Caco-2 (cell line): ENCODE data around the gene IL27RA. TPM values are rescaled to one million over a fixed set of nuclear protein-coding genes. Genes with fewer than 3 reads are reported as not detected.

Experiments used
- BruUV-seq: library from RNA; stranded (reverse); fragments of 400-500 nt; replicated peaks from 2 replicates; lab custom pipeline; 2021; lab: Mats Ljungman, UMichigan
- CTCF ChIA-PET: fragments of 300-600 bp; sonication (Branson Sonifier 250); formaldehyde crosslinking; loops from one replicate; lab custom pipeline; 2022; ENCODE audit warnings: antibody characterized with exemption; lab: Charles Lee
- POLR2A ChIA-PET: fragments of 300-600 bp; sonication (Branson Sonifier 250); formaldehyde crosslinking; loops from one replicate; lab custom pipeline; 2022; ENCODE audit warnings: antibody characterized with exemption; lab: Charles Lee
- DNase-seq, 2 experiments: peaks; one replicate each; pipeline versions ENCODE4 v3.0.0 to v3.0.0-alpha.2; 2020 to 2022
- H3K27me3 ChIP-seq: replicated peaks from 2 replicates; pipeline ENCODE4 v1.6.0; 2011; ENCODE audit warnings: low read length; ENCODE audit not compliant: control insufficient read depth, insufficient read depth
- H3K36me3 ChIP-seq: 2 replicates; pipeline ENCODE4 v1.5.1; 2011; ENCODE audit warnings: low read length; ENCODE audit not compliant: control insufficient read depth, insufficient read depth
- H3K4me1 ChIP-seq: fragments of 250-450 bp; sonication (Bioruptor Pico); 2 replicates; pipeline ENCODE4 v1.5.1; 2020; ENCODE audit warnings: mild to moderate bottlenecking
- H3K4me3 ChIP-seq: 2 replicates; pipeline ENCODE4 v1.5.1; 2011; ENCODE audit warnings: low read depth, mild to moderate bottlenecking, control low read depth, low read length
- H3K9me3 ChIP-seq: fragments of 250-450 bp; sonication (Bioruptor Pico); 2 replicates; pipeline ENCODE4 v1.5.1; 2020; ENCODE audit warnings: mild to moderate bottlenecking, moderate library complexity
- H3K27ac Mint-ChIP-seq: one replicate; pipeline ENCODE4 v1.8.0; 2022; ENCODE audit warnings: mixed read lengths; ENCODE audit not compliant: unreplicated experiment
- H3K27me3 Mint-ChIP-seq: one replicate; pipeline ENCODE4 v1.8.0; 2022; ENCODE audit warnings: mixed read lengths; ENCODE audit not compliant: insufficient read depth, unreplicated experiment
- H3K36me3 Mint-ChIP-seq: one replicate; pipeline ENCODE4 v1.8.0; 2022; ENCODE audit warnings: mild to moderate bottlenecking, mixed read lengths; ENCODE audit not compliant: insufficient read depth, unreplicated experiment
- H3K4me1 Mint-ChIP-seq: one replicate; pipeline ENCODE4 v1.8.0; 2022; ENCODE audit warnings: low read depth, mixed read lengths; ENCODE audit not compliant: unreplicated experiment
- H3K4me3 Mint-ChIP-seq: one replicate; pipeline ENCODE4 v1.8.0; 2022; ENCODE audit warnings: mild to moderate bottlenecking, moderate library complexity, mixed read lengths; ENCODE audit not compliant: unreplicated experiment
- H3K9me3 Mint-ChIP-seq: one replicate; pipeline ENCODE4 v1.8.0; 2022; ENCODE audit warnings: mixed read lengths; ENCODE audit not compliant: unreplicated experiment
- intact Hi-C: fragments of 100-400 bp; cut with micrococcal nuclease; formaldehyde crosslinking; loops from one replicate; pipeline ENCODE4 v1.10.0; 2022; ENCODE audit not compliant: unreplicated experiment
- total RNA-seq: library from RNA; stranded (reverse); gene quantifications from 2 replicates; pipeline ENCODE4 v1.2.3, GENCODE V29; 2022
- TF ChIP-seq, protein P1 (sequence below), 2 experiments: fragments of 200-600 bp in 1 of 2; IDR thresholded peaks; 1 replicate in 1 of 2; 2 replicates in 1 of 2; pipeline versions ENCODE4 v1.5.1 to v1.8.0; 2011 to 2022; ENCODE audit warnings: antibody characterized with exemption in 1 of 2, control low read depth in 1 of 2, inconsistent platforms in 1 of 2, low read depth in 1 of 2, low read length in 1 of 2, mild to moderate bottlenecking in 1 of 2, moderate library complexity in 1 of 2; ENCODE audit not compliant: insufficient read depth in 1 of 2, severe bottlenecking in 1 of 2, unreplicated experiment in 1 of 2

IL27RA gene
- total RNA-seq, 1 experiment from 2014 or later: 4.7 TPM

DNA sequence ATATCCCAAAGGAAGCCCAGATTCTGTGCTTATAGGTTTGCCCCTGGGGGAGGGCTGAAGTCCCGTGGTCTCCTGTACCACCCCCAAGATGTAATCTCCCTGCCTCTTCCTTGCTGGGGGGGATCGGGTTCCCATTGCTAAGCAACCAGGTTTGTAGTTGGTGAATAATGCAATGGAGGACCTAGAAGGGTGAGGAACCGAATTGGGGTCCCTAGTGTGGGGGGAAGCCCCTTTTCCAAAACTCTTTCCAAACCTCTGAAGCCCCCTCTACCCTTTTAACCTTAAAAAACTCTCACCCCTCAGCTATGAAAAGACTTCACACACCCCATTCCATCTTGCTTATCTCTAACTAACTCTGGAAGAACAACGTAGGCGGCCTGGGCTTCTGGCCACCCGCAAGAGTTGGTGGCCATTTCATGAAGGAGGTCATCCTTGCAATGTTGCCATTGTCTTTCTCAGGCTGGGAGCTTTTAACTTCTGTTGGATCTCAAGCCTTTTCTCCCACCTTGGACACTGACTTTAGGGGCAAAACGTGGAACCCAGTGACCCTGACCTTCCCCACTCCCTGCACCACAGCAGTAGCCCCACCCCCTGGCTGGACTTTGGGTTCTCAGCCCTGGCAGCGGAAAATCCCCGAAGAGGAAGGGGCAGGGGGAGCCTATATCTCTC lies 29.7 kb downstream of the IL27RA start:
- Histone ChIP-seq H3K27me3 (no peaks in the 10 kb centered on the region), H3K4me3 (peak overlapping the region; percentile 26), H3K4me1 (peaks cover 35% of the 10 kb centered on the region), H3K9me3 (no peaks in the 10 kb centered on the region), H3K36me3 (no peaks in the 10 kb centered on the region; the same call in 1 of the 2 replicates)
- TSS peak; percentile 76 for BruUV-seq
- intact Hi-C loops: no loop called here
- no peaks in the 10 kb centered on the region for H3K27me3 Mint-ChIP-seq
- no peaks in the 10 kb centered on the region for H3K9me3 Mint-ChIP-seq
- DNase-seq: peak in 1 of 2 experiments; percentile 54
- CTCF ChIA-PET: interaction anchor here (0.8 to 1.8 kb wide), 3 partner anchors 11 to 1242 kb away, joined by 3 to 7 read pairs (median 6); partner anchors contain the start of gene MISP3
- H3K36me3 Mint-ChIP-seq: peaks cover 7% of the 10 kb centered on the region
- POLR2A ChIA-PET: no interaction called here
- peaks cover 14% of the 10 kb centered on the region for H3K4me1 Mint-ChIP-seq
- TF ChIP-seq, protein P1, sequence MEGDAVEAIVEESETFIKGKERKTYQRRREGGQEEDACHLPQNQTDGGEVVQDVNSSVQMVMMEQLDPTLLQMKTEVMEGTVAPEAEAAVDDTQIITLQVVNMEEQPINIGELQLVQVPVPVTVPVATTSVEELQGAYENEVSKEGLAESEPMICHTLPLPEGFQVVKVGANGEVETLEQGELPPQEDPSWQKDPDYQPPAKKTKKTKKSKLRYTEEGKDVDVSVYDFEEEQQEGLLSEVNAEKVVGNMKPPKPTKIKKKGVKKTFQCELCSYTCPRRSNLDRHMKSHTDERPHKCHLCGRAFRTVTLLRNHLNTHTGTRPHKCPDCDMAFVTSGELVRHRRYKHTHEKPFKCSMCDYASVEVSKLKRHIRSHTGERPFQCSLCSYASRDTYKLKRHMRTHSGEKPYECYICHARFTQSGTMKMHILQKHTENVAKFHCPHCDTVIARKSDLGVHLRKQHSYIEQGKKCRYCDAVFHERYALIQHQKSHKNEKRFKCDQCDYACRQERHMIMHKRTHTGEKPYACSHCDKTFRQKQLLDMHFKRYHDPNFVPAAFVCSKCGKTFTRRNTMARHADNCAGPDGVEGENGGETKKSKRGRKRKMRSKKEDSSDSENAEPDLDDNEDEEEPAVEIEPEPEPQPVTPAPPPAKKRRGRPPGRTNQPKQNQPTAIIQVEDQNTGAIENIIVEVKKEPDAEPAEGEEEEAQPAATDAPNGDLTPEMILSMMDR (IDR thresholded peaks at IDR 0.05; ENCODE audit: insufficient read depth in 1 of 2, low read depth in 1 of 2, low read length in 1 of 2, severe bottlenecking in 1 of 2, unreplicated experiment in 1 of 2): no peak
- peak overlapping the region; percentile 68 for H3K27ac Mint-ChIP-seq
- H3K4me3 Mint-ChIP-seq: peak overlapping the region; percentile 60

DNA sequence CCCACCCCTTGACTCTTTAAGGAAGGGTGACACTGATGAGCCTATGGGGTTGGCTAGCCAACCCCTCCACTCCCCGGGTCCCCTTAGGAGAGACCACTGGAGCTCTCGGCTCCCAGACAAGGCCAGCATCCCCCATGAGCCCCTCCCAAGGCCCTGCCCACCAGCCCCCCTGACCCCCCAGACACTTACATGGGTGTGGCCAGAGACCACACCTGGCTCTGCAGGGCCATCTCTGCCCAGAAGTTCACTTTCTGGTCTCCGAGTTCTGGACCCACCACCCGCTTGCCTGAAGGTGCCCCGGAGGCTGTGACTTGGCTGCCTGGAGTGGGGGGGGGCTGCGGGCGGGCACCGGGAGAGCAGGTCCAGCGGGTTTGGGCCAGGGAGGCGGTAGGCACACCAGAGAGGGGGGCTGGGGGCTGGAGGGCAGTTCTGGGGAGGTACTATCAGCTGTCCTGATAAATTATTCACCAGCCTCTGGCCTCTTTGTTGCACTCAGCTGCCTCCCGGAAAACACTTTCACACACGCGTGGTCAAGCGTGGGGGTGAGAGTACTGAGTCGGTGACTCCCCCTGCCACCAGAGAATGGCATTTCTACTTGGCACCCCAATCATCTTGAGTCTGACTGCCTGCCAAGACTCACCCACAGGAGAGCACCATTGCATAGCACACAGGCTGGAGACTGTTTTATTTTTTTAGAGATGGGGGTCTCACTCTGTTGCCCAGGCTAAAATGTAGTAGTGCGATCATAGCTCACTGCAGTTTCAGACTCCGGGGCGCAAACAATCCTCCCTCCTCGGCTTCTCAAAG lies 30.4 kb downstream of the IL27RA start, which contains the start of gene PALM3:
Gene PALM3, minus strand, starts transcription at position 326 of the 807 bp plus-strand sequence. Its CDS starts 96 bp downstream, at position 230.
- no TSS peak for BruUV-seq
- H3K36me3 Mint-ChIP-seq: peaks cover 7% of the 10 kb centered on the region
- Histone ChIP-seq H3K36me3 (no peaks in the 10 kb centered on the region), H3K4me1 (peaks cover 35% of the 10 kb centered on the region), H3K9me3 (no peaks in the 10 kb centered on the region), H3K4me3 (peak within 1 kb of the TSS; percentile 26), H3K27me3 (no peaks in the 10 kb centered on the region)
- H3K4me3 Mint-ChIP-seq: peak within 1 kb of the TSS; percentile 60
- intact Hi-C loops: no loop called here
- peak; percentile 76 to 79 for DNase-seq
- peaks cover 14% of the 10 kb centered on the region for H3K4me1 Mint-ChIP-seq
- TF ChIP-seq, protein P1 (IDR thresholded peaks at IDR 0.05; ENCODE audit: insufficient read depth in 1 of 2, low read depth in 1 of 2, low read length in 1 of 2, severe bottlenecking in 1 of 2, unreplicated experiment in 1 of 2): no peak
- ChIA-PET POLR2A (no interaction called here), CTCF (interaction anchor here (0.8 to 1.4 kb wide), 2 partner anchors 10 to 1241 kb away, joined by 3 to 6 read pairs; partner anchors contain the start of gene MISP3)
- peak within 1 kb of the TSS; percentile 68 for H3K27ac Mint-ChIP-seq
- no peaks in the 10 kb centered on the region for H3K27me3 Mint-ChIP-seq
- no peaks in the 10 kb centered on the region for H3K9me3 Mint-ChIP-seq

DNA sequence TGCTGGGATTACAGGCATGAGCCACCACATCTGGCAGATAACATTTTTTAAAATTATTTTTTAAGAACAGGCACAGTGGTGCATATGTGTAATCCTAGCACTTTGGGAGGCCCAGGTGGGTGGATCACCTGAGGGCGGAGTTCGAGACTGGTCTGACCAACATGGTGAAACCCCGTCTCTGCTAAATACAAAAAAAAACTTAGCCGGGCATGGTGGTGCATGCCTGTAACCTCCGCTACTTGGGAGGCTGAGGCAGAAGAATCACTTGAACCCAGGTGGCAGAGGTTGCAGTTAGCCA lies 30.9 kb downstream of the IL27RA start:
- POLR2A ChIA-PET: no interaction called here

More for the DNA sequence above, 30.9 kb downstream of the IL27RA start:
- Histone ChIP-seq H3K4me1 (peaks cover 35% of the 10 kb centered on the region), H3K9me3 (no peaks in the 10 kb centered on the region), H3K36me3 (no peaks in the 10 kb centered on the region), H3K4me3 (no peak overlapping the region; the same call in 1 of the 2 replicates), H3K27me3 (no peaks in the 10 kb centered on the region)
- Mint-ChIP-seq H3K36me3 (peaks cover 7% of the 10 kb centered on the region), H3K27ac (no peak overlapping the region), H3K9me3 (no peaks in the 10 kb centered on the region), H3K27me3 (no peaks in the 10 kb centered on the region), H3K4me3 (peak overlapping the region; percentile 60), H3K4me1 (peaks cover 14% of the 10 kb centered on the region)
- no TSS peak for BruUV-seq
- TF ChIP-seq, protein P1 (IDR thresholded peaks at IDR 0.05; ENCODE audit: insufficient read depth in 1 of 2, low read depth in 1 of 2, low read length in 1 of 2, severe bottlenecking in 1 of 2, unreplicated experiment in 1 of 2): no peak
- CTCF ChIA-PET: interaction anchor here (1.4 kb wide), 1 partner anchor 10 kb away, joined by 3 read pairs; the partner anchor contains the start of gene MISP3
- no peak for DNase-seq
- intact Hi-C loops: no loop called here
